Sigmoid colon (tissue), 7 donors: ENCODE results near the gene ARHGEF17. TPM values are rescaled to one million over a fixed set of nuclear protein-coding genes. Genes with fewer than 3 reads are reported as not detected.
A peak's percentile ranks its signal among the peaks of the same experiment; 100 is the strongest.
"Not testable (repeated sequence)": the region's sequence is repeated elsewhere in the genome, so short reads cannot be mapped to it uniquely, and the experiment has no call there.

ENCODE experiments used
- DNase-seq: peaks from one replicate; pipeline ENCODE4 v3.0.0-alpha.2; 2019
- H3K27ac ChIP-seq, 4 donors: fragments of 200-600 bp; sonication (generic); one replicate each; pipeline ENCODE4 v1.5.1; 2016 to 2019; ENCODE audit warnings: mild to moderate bottlenecking in 1 of 4
- H3K27me3 ChIP-seq, 3 donors: fragments of 200-600 bp; sonication (generic); one replicate each; pipeline ENCODE4 v1.5.1; 2019; ENCODE audit warnings: mild to moderate bottlenecking in 1 of 3
- H3K36me3 ChIP-seq, 4 donors: fragments of 200-600 bp; sonication (generic); one replicate each; pipeline ENCODE4 v1.5.1; 2016 to 2019
- H3K4me1 ChIP-seq, 4 donors: fragments of 200-600 bp; sonication (generic); one replicate each; pipeline ENCODE4 v1.5.1; 2017 to 2019
- H3K4me3 ChIP-seq, 4 donors: fragments of 200-600 bp; sonication (generic); one replicate each; pipeline ENCODE4 v1.5.1; 2017 to 2019; ENCODE audit warnings: mild to moderate bottlenecking in 2 of 4, moderate library complexity in 1 of 4
- H3K9me3 ChIP-seq, 4 donors: fragments of 200-600 bp in 3 of 4; sonication (generic) in 3 of 4; one replicate each; pipeline versions ENCODE4 v1.5.1 to v1.6.1; 2013 to 2019
- CTCF ChIP-seq, 4 experiments: fragments of 450-650 bp in 3 of 4; fragments of 200-600 bp in 1 of 4; IDR thresholded peaks; one replicate each; pipeline ENCODE4 v1.5.1; 2016 to 2019; ENCODE audit warnings: antibody characterized with exemption in 4 of 4, mild to moderate bottlenecking in 3 of 4, moderate library complexity in 2 of 4
- EP300 ChIP-seq, 4 donors: sonication (generic); formaldehyde crosslinking; IDR thresholded peaks; one replicate each; pipeline ENCODE4 v1.6.1; 2017; ENCODE audit warnings: antibody characterized with exemption in 4 of 4
- POLR2A ChIP-seq, 2 donors: fragments of 450-650 bp; IDR thresholded peaks; one replicate each; pipeline ENCODE4 v1.6.1; 2016; ENCODE audit warnings: antibody characterized with exemption in 2 of 2, mild to moderate bottlenecking in 2 of 2, moderate library complexity in 2 of 2
- POLR2AphosphoS5 ChIP-seq, 4 donors: sonication (generic); formaldehyde crosslinking; IDR thresholded peaks; one replicate each; pipeline ENCODE4 v1.6.1; 2017; ENCODE audit warnings: antibody characterized with exemption in 4 of 4
- WGBS, 2 donors: extraction: QIAGEN DNeasy Blood & Tissue Kit; methylation state at CpG; one replicate each; pipeline ENCODE4 v1.1.7; 2013; 5-methylcytosine and 5-hydroxymethylcytosine counted together
- intact Hi-C: fragments of 100-400 bp; cut with DNase I; formaldehyde crosslinking; loops from one replicate; pipeline ENCODE4 v1.15.1; 2023
- polyA plus RNA-seq, 3 donors: library from polyadenylated mRNA; stranded (reverse); fragments of 200-250 nt; gene quantifications; one replicate each; pipeline ENCODE4 v1.2.3, GENCODE V29; 2013
- total RNA-seq, 4 donors: library from RNA; depleted of rRNA; stranded (reverse); fragments of >200 nt; gene quantifications; one replicate each; pipeline ENCODE4 v1.1.0, GENCODE V29; 2016
- donor health status: healthy with polysubstance abuse.
- donor health status: Bipolar disorder and iron deficiency.
- donor health status: healthy.

ARHGEF17 gene
- total and polyA plus RNA-seq, 7 donors = 1.8 to 104 (median 38.2) TPM

- H3K4me3 ChIP-seq = peak within 1 kb of the TSS in 1 of 4 donors; percentile 29
- H3K9me3 ChIP-seq = no peaks in the 10 kb centered on the region
- TF ChIP-seq CTCF (IDR thresholded peaks at IDR 0.05) (no peak), EP300 (IDR thresholded peaks at IDR 0.05) (no peak), POLR2A (IDR thresholded peaks at IDR 0.05) (no peak)
- no peaks in the 10 kb centered on the region for H3K36me3 ChIP-seq
- H3K4me1 ChIP-seq = no peaks in the 10 kb centered on the region
- H3K27me3 ChIP-seq = no peaks in the 10 kb centered on the region
- intact Hi-C loops = no loop called here
- WGBS, 2 donors = 84 to 87% methylated on average over 17 of the region's 17 CpGs
- H3K27ac ChIP-seq = peak within 1 kb of the TSS in 1 of 4 donors; percentile 30
- peak; percentile 70 for DNase-seq
These were observed 36.0 kb upstream of the ARHGEF17 start, which contains the start of gene P2RY6 for GRCh38 chr11:73271936-73272679. P2RY6 (plus strand) TSS chr11:73272338; CDS start chr11:73296519, 24,181 bp downstream.

GRCh38 chr11:73272680-73273038 lies 35.4 kb upstream of the ARHGEF17 start:
- Histone ChIP-seq H3K27ac (peak overlapping the region in 1 of 4 donors; percentile 30), H3K36me3 (no peaks in the 10 kb centered on the region), H3K4me1 (no peaks in the 10 kb centered on the region), H3K4me3 (peak overlapping the region in 1 of 4 donors; percentile 29), H3K27me3 (no peaks in the 10 kb centered on the region), H3K9me3 (no peaks in the 10 kb centered on the region)
- no peak for TF ChIP-seq CTCF (IDR thresholded peaks at IDR 0.05)
- 92 to 97% methylated on average over 7 of the region's 7 CpGs for WGBS, 2 donors
- intact Hi-C loops = no loop called here
- DNase-seq = no peak

GRCh38 chr11:73273222-73273895 lies 34.7 kb upstream of the ARHGEF17 start:
- DNase-seq = peak; percentile 56
- H3K4me3 ChIP-seq = peak overlapping the region in 1 of 4 donors; percentile 29

GRCh38 chr11:73274191-73274590 lies 33.9 kb upstream of the ARHGEF17 start:
- 91 to 94% methylated on average over 4 of the region's 4 CpGs for WGBS, 2 donors
- peak overlapping the region in 1 of 4 donors; percentile 10 for H3K27ac ChIP-seq
- H3K27me3 ChIP-seq, H3K9me3 ChIP-seq, intact Hi-C loops, H3K36me3 ChIP-seq, H3K4me3 ChIP-seq, H3K4me1 ChIP-seq: not testable (repeated sequence)
- DNase-seq = peak; percentile 4

More at GRCh38 chr11:73273222-73273895, 34.7 kb upstream of the ARHGEF17 start:
- Histone ChIP-seq H3K27ac (no peak overlapping the region), H3K27me3 (no peaks in the 10 kb centered on the region), H3K4me1 (no peaks in the 10 kb centered on the region), H3K9me3 (no peaks in the 10 kb centered on the region), H3K36me3 (no peaks in the 10 kb centered on the region)
- TF ChIP-seq POLR2AphosphoS5 (IDR thresholded peaks at IDR 0.05) (no peak), POLR2A (IDR thresholded peaks at IDR 0.05) (no peak), EP300 (IDR thresholded peaks at IDR 0.05) (no peak), CTCF (IDR thresholded peaks at IDR 0.05) (no peak)
- intact Hi-C loops = no loop called here
- WGBS, 2 donors = 67 to 75% methylated on average over 8 of the region's 8 CpGs

GRCh38 chr11:73274722-73275380 lies 33.2 kb upstream of the ARHGEF17 start:
- Histone ChIP-seq H3K4me3 (no peak overlapping the region), H3K36me3 (no peaks in the 10 kb centered on the region), H3K4me1 (no peaks in the 10 kb centered on the region), H3K27ac (peak overlapping the region in 1 of 4 donors; percentile 10), H3K27me3 (no peaks in the 10 kb centered on the region), H3K9me3 (no peaks in the 10 kb centered on the region)
- peak; percentile 62 for DNase-seq
- WGBS, 2 donors = 75 to 86% methylated on average over 11 of the region's 11 CpGs
- TF ChIP-seq POLR2AphosphoS5 (IDR thresholded peaks at IDR 0.05) = no peak
- TF ChIP-seq EP300 (IDR thresholded peaks at IDR 0.05) = no peak
- no peak for TF ChIP-seq CTCF (IDR thresholded peaks at IDR 0.05)
- TF ChIP-seq POLR2A (IDR thresholded peaks at IDR 0.05) = no peak
- intact Hi-C loops = no loop called here
